Hematopoietic multipotent progenitor cell treated with erythropoietin and hydrocortisone succinate and interleukin-3 and kit ligand, for 15 days (in vitro differentiated cells): ENCODE measurements around the gene BPTF.
A peak's percentile ranks its signal among the peaks of the same experiment; 100 is the strongest.
"Not testable (repeated sequence)": the region's sequence is repeated elsewhere in the genome, so short reads cannot be mapped to it uniquely, and the experiment has no call there.

Experiments used
- DNase-seq: peaks from one replicate; pipeline ENCODE4 v3.0.0-alpha.2; 2015; ENCODE audit warnings: low spot score

BPTF gene

DNA sequence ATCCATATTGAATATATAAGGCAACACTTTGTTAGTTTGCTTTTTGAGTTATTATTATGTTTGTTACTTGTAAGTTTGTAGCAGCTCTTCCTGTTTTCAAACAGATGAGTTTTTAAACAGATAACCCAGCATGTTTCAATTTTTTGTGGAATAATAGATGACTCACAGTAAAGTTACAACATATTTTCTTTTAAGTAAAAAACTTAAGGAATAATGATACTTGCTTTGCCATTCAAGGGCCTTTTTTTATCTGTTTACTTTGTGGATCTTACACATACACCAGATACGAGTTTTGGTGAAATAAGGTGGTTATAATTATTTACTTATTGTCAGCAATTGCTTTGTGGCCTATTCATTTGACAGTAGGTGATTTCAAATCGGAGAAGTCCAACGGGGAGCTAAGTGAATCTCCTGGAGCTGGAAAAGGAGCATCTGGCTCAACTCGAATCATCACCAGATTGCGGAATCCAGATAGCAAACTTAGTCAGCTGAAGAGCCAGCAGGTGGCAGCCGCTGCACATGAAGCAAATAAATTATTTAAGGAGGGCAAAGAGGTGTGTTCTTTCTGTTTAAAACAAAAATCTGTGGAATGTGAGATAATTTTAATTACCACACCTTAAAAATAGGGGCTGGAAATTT is 66.3 kb downstream of the BPTF start:
- no peak for DNase-seq

DNA sequence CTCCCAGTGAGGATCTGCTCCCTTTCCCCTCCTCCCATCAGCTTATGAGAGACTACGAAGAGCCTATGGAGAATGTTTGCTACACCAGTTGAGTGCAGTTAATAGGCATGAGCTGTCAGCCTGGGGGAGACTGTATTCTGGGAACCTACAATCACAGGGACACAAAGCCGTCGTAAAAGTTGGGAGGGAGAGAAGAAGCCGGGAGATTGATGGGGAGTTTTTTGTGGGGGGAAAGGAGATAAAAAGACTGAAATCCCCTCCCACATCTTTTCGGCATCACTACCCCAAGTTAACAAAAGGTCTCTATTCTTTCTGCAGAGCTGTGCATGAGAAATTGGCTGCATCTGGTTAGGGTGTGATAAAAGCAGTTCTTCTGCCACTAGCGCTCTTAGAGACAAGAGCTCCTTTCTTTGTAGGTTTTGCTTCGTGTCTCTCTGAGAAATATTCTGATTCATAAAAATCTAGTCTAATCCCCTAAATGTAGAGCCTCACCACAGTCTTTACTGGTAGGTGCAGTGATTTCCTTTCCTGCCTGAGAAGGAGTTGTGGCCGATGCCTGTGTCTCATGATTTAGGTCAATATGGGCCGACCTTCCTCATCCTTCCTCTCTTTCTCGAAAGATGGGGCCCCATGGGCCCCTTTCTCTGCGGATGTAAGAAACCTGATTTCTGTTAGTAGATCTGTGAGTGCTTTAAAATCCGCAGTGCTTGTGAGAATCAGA is 77.4 kb downstream of the BPTF start:
- no peak for DNase-seq

DNA sequence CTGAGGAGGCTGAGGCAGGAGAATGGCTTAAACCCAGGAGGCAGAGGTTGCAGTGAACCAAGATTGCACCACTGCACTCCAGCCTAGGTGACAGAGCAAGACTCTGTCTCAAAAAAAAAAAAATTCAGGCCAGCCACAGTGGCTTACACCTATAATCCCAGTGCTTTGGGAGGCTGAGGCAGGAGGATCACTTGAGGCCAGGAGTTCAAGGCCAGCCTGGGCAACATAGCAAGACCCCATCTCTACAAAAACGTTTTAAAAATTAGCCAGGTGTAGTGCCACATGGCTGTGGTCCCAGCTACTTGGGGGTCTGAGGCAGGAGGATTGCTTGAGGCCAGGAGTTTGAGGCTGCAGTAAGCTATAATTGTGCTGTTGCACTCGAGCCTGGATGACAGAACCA is 80.0 kb downstream of the BPTF start:
- not testable (repeated sequence) for DNase-seq

DNA sequence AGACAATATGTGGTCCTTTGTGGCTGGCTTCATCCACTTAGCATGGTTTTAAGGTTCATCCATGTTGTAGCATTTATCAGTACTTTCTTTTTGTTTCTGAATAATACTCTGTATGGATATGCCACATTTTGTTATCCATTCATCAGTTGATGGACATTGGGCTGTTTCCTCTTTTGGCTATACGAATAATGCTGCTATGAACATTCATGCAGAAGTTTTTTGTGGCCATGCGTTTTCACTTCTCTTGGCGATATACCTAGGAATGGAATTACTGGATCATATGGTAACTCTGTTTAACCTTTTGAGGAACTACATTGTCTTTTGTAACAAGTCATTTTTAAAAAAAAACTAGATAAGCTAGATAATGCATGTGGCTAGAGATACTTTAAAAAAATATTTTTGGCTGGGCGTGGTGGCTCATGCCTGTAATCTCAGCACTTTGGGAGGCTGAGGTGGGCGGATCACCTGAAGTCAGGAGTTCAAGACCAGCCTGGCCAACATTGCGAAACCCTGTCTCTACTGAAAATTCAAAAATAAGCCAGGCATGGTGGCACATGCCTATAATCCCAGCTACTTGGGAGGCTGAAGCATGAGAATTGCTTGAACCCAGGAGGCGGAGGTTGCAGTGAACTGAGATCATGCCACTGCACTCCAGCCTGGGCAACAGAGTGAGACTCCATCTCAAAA is 85.0 kb downstream of the BPTF start:
- not testable (repeated sequence) for DNase-seq

DNA sequence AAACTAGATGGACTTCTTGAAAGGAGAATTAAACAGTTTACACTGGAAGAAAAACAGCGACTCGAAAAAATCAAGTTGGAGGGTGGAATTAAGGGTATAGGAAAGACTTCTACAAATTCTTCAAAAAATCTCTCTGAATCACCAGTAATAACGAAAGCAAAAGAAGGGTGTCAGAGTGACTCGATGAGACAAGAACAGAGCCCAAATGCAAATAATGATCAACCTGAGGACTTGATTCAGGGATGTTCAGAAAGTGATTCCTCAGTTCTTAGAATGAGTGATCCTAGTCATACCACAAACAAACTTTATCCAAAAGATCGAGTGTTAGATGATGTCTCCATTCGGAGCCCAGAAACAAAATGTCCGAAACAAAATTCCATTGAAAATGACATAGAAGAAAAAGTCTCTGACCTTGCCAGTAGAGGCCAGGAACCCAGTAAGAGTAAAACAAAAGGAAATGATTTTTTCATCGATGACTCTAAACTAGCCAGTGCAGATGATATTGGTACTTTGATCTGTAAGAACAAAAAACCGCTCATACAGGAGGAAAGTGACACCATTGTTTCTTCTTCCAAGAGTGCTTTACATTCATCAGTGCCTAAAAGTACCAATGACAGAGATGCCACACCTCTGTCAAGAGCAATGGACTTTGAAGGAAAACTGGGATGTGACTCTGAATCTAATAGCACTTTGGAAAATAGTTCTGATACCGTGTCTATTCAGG is 85.9 kb downstream of the BPTF start:
- DNase-seq, result no peak

DNA sequence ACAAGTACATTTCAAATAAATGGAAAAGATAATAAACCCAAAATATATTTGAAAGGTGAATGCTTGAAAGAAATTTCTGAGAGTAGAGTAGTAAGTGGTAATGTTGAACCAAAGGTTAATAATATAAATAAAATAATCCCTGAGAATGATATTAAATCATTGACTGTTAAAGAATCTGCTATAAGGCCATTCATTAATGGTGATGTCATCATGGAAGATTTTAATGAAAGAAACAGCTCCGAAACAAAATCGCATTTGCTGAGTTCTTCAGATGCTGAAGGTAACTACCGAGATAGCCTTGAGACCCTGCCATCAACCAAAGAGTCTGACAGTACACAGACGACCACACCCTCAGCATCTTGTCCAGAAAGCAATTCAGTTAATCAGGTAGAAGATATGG is 86.8 kb downstream of the BPTF start:
- no peak for DNase-seq

DNA sequence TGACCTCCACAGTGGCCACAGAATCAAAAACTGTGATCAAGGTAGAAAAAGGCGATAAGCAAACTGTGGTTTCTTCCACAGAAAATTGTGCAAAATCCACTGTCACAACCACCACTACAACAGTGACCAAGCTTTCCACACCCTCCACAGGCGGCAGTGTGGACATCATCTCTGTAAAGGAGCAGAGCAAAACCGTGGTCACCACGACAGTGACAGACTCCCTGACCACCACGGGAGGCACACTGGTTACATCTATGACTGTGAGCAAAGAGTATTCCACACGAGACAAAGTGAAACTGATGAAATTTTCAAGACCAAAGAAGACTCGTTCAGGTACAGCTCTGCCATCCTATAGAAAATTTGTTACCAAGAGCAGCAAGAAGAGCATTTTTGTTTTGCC is 87.4 kb downstream of the BPTF start:
- no peak for DNase-seq

DNA sequence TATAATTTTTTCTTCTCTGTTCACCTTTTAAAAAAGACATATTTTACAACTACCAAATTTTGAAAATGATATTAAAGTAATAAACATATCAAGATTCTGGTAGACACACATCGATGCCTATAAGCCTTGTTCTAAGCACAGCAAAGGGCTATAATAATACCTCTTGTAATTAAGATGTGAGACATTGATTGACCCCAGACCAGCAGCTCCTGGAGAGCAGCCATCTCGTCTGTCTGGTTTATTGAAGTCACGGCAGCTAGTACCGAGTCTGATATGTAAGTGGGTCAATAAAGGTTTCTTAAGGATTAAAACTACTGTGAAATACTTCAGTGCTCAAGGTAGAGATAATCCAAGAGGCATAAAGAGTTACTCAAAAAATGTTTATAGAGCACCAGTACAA is 94.9 kb downstream of the BPTF start:
- no peak for DNase-seq

DNA sequence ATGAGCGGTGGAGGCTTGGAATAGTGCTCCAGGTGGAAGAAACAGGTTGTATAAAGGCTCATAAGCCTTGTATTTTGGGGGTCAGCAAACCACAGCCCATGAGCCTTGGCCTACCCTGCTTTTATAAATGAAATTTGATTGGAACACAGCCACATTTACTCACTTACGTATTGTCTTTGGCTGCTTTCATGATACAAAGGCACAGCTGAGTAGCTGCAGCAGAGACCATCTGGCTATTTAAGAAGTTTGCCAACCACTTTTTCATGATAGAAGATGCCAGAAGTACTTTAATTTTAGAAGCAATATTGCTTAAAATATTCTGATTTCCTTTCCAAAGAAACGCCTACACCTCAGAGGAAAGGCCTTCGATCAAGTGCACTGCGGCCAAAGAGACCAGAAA is 97.2 kb downstream of the BPTF start:
- no peak for DNase-seq

DNA sequence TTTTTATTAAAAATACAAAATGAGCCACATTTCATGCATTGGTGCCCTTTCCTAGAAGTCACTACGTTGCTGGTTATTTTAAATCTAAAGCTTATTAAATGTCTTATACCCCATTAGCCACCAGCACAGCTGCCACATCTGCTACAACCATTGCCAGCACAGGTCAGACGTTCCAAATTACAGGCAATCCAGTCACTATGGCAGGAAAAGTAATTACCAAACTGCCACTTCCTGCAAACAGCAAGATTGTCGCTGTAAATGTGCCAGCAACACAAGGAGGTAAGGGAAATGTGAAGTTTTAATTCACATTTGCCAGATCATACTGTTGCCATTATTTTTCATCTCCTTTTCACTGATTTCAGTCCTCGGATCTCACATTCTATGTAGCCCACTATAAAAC is 103.5 kb downstream of the BPTF start:
- DNase-seq, result not testable (repeated sequence)

DNA sequence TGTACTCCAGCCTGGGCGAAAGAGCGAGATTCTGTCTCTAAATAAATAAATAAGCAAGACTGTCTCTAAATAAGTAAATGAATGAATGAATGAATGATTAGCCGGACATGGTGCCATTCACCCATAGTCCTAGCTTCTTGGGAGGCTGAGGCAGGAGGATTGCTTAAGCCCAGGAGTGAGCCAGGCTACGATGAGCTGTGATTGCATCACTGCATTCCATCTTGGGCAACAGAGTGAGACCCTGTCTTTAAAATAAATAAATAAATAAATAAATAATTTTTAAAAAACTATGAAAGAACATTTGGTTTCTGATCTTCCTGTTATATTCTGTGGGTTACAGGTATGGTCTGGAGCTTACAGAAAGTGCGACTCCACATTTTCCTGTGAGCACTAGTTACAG is 105.9 kb downstream of the BPTF start:
- DNase-seq, result no peak

DNA sequence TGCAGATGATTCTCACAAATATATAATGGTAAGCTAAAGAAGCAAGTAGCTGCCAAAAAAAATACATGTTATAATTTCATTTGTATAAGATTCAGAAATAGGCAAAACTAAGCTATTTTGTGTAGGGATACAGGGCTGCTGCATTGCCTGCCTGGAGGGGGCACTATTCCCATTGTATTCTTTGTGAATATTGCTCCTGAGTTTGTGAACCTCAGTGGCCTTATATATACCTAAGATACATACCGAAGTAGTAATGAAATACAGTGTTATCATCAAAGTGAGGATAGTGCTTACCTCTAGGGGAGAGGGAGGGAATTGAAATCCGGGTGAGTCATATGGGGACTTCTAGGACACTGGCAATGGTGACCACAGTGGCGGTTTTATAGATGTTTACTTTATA is 117.5 kb downstream of the BPTF start:
- no peak for DNase-seq

DNA sequence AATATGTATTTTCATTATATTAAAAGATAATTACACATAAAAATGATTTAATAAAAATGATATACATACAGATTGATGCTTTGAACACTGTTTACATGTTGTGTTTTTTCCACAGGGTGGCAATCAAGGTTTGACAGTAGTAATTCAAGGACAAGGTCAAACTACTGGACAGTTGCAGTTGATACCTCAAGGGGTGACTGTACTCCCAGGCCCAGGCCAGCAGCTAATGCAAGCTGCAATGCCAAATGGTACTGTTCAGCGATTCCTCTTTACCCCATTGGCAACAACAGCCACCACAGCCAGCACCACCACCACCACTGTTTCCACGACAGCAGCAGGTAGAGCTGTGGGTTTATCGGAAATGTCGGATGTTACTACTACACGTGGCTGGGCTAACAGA is 118.7 kb downstream of the BPTF start:
- DNase-seq, result no peak

DNA sequence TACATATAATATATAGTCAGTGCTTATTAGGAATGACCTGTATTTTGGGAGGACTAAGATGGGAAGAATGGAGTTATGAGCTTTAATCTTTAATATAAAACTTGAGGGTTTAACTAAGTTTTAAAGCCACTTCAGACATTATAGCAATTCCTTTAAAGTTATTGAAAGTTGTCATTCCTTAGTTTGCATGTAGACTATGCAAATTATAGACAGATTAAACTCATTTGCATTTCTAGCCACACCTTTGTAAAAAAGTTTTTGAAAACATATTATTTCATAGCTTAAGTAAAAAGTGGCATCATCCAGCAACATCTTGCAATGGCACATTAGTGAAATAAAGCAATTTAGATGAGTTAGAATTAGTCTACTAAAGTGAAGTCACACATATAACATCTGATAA is 121.2 kb downstream of the BPTF start:
- no peak for DNase-seq

DNA sequence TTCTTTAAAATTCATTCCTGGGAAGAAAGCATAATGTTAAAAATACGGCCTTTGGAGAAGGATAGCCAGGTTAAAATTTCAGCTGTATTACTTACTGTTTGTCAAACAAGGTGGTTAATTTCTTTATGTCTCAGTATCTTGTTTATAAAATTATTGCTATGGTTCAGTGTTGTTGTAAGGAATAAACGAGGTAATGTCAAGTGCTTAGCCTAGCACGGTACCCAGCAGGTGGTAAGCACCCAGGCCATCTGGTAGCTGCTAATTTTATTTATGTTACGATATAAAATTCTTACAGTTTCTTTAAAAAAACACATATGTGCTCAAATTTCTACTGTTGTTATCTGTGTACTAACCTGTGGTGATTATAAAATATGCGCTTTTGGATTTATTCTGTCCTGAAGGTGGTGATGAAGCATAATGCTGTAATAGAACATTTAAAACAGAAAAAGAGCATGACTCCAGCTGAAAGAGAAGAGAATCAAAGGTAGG is 122.1 kb downstream of the BPTF start:
- DNase-seq, result no peak

DNA sequence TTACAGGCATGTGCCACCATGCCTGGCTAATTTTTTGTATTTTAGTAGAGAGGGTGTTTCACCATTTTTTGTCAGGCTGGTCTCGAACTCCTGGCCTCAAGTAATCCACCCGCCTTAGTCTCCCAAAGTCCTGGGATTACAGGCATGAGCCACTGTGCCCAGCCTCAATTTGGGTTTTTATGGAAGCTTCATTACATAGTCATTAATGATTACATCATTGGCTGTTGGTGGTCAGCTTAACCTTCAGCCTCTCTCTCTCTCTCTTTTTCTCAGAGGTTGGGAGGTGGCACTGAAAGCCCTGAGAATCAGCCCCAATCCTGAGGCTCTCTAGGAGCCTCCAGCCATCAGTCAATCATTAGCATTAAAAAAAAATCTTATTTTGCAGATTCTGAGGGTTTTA is 125.6 kb downstream of the BPTF start:
- DNase-seq, result no peak

DNA sequence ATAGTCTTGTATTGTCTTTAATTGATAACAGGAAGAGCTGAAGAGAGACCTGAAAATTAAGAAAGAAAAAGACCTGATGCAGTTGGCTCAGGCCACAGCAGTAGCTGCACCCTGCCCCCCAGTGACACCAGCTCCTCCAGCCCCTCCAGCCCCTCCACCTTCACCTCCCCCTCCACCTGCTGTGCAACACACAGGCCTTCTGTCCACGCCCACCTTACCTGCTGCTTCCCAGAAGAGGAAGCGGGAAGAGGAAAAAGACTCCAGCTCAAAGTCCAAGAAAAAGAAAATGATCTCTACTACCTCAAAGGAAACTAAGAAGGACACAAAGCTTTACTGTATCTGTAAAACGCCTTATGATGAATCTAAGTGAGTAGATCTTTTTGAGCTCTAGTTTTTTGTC is 134.2 kb downstream of the BPTF start:
- no peak for DNase-seq

DNA sequence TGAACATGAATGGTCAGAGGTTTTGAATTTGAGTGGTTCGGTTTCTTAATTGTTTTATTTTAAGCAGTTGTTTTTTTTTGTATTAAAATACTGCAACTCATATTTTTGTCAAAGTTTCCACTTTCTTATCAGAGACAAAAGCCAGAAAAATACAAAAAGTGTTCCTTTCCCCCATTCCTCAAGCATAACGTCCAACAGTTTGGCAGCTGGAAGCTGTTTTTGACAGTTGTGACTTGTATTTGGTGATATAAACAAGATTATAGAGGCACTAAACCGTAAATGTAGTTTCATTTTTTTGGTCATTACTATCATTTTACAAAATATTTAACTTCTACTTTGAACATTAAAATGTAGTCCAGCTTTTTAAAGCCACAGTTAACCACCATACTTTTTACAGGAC is 135.0 kb downstream of the BPTF start:
- DNase-seq, result not testable (repeated sequence)

DNA sequence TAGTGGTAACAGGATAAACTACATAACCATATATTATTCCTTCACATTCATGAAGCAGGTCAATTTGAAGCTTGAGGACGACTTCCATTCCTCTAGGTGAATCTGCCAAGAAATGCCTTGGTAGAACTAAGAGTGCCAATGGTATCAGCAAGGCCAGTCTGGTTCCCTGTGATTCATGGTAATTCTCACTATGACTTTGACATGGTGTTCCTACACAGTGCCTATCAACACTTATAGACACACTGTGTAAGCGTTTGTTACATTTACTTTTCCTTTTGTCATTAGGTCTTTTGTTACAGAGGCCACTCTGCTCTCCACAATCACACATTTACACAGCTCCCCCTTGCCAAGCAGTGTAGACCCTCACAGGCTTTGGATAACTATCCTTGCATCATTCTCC is 136.9 kb downstream of the BPTF start:
- not testable (repeated sequence) for DNase-seq

DNA sequence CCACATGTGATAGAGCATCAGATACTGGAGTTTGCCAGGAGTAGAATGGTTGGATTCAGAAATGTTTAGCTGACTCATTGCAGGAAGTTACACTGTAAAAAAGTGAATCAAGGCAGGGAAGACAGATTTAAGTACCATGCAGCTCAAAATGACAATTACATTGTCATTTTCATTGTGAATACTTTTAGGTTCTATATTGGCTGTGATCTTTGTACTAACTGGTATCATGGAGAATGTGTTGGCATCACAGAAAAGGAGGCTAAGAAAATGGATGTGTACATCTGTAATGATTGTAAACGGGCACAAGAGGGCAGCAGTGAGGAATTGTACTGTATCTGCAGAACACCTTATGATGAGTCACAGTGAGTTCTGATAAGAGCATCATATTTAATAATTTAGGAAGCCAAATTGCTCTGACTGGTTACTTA is 137.9 kb downstream of the BPTF start:
- peak; percentile 88 for DNase-seq

DNA sequence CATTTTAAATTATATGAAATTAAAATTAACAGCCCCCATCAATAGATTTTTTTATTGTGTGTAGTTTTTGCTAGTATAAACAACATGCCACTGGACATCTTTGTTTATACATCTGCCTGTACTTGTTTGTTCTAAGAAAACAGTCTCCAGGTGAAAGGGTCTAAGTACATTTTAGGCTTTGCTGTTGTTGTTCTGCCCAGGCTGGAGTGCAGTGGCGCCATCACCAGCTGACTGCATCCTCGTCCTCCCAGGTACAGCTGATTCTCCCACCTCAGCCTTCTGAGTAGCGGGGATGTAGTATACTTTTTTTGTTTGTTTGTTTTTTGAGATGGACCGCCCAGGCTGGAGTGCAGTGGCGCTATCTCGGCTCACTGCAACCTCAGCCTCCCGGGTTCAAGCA is 145.5 kb downstream of the BPTF start:
- no peak for DNase-seq

DNA sequence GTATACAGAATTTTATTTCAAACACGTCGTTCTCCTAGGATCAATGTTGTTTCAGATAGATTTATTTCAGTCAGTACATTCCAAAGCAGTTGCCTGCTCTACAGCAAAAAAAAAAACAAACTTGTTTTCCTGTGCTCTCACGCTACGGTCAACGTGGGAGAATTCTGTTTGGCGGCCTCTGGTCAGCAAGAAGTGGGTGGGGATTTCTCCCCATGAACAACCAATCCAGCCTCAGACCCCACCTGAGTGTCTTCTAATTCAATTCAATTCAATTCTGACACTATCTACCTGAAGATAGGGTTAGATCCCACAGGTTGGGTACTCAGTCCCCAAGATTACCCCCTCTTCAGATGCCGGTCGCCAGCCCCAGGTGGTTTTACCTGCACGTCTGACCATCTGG is 148.9 kb downstream of the BPTF start:
- DNase-seq, result no peak
